ENCODE data around the gene PLXDC2.

The PLXDC2 gene

GRCh38 chr10:19933772-19934171 is 117.5 kb downstream of the PLXDC2 start:
- in situ Hi-C loops (cut with MboI; ENCODE audit: low sequenced_read_pairs), result no loop called here

- in situ Hi-C loops (cut with MboI; ENCODE audit: low sequenced_read_pairs), result no loop called here
Measured at GRCh38 chr10:19935176-19935575, 118.9 kb downstream of the PLXDC2 start.

GRCh38 chr10:19936289-19936688 is 120.1 kb downstream of the PLXDC2 start:
- in situ Hi-C loops (cut with MboI; ENCODE audit: low sequenced_read_pairs), result no loop called here

- in situ Hi-C loops (cut with MboI; ENCODE audit: low sequenced_read_pairs), result no loop called here
Measured at GRCh38 chr10:19937989-19938388, 121.8 kb downstream of the PLXDC2 start.

- in situ Hi-C loops (cut with MboI; ENCODE audit: low sequenced_read_pairs), result no loop called here
Measured at GRCh38 chr10:19941206-19941880, 125.1 kb downstream of the PLXDC2 start.

GRCh38 chr10:19944911-19945663 is 128.9 kb downstream of the PLXDC2 start:
- in situ Hi-C loops (cut with MboI; ENCODE audit: low sequenced_read_pairs), result no loop called here

GRCh38 chr10:19946245-19946644 is 130.0 kb downstream of the PLXDC2 start:
- in situ Hi-C loops (cut with MboI; ENCODE audit: low sequenced_read_pairs), result no loop called here

GRCh38 chr10:19946791-19947190 is 130.6 kb downstream of the PLXDC2 start:
- in situ Hi-C loops (cut with MboI; ENCODE audit: low sequenced_read_pairs), result no loop called here

GRCh38 chr10:19947215-19947614 is 131.0 kb downstream of the PLXDC2 start:
- in situ Hi-C loops (cut with MboI; ENCODE audit: low sequenced_read_pairs), result no loop called here

GRCh38 chr10:19947656-19948055 is 131.4 kb downstream of the PLXDC2 start:
- in situ Hi-C loops (cut with MboI; ENCODE audit: low sequenced_read_pairs), result no loop called here

- in situ Hi-C loops (cut with MboI; ENCODE audit: low sequenced_read_pairs), result no loop called here
Measured at GRCh38 chr10:19952224-19953010, 136.2 kb downstream of the PLXDC2 start.

- in situ Hi-C loops (cut with MboI; ENCODE audit: low sequenced_read_pairs), result no loop called here
Measured at GRCh38 chr10:19954601-19955000, 138.4 kb downstream of the PLXDC2 start.

- in situ Hi-C loops (cut with MboI; ENCODE audit: low sequenced_read_pairs), result no loop called here
Measured at GRCh38 chr10:19956516-19957032, 140.3 kb downstream of the PLXDC2 start.

GRCh38 chr10:19958787-19959186 is 142.6 kb downstream of the PLXDC2 start:
- in situ Hi-C loops (cut with MboI; ENCODE audit: low sequenced_read_pairs), result no loop called here

- in situ Hi-C loops (cut with MboI; ENCODE audit: low sequenced_read_pairs), result no loop called here
Measured at GRCh38 chr10:19961076-19962053, 145.1 kb downstream of the PLXDC2 start.

- in situ Hi-C loops (cut with MboI; ENCODE audit: low sequenced_read_pairs), result no loop called here
Measured at GRCh38 chr10:19964625-19965024, 148.4 kb downstream of the PLXDC2 start.

- in situ Hi-C loops (cut with MboI; ENCODE audit: low sequenced_read_pairs), result no loop called here
Measured at GRCh38 chr10:19966751-19967150, 150.5 kb downstream of the PLXDC2 start.

- in situ Hi-C loops (cut with MboI; ENCODE audit: low sequenced_read_pairs), result no loop called here
Measured at GRCh38 chr10:19967981-19968380, 151.7 kb downstream of the PLXDC2 start.

GRCh38 chr10:19968745-19969144 is 152.5 kb downstream of the PLXDC2 start:
- in situ Hi-C loops (cut with MboI; ENCODE audit: low sequenced_read_pairs), result no loop called here

GRCh38 chr10:19970256-19970655 is 154.0 kb downstream of the PLXDC2 start:
- in situ Hi-C loops (cut with MboI; ENCODE audit: low sequenced_read_pairs), result no loop called here

All from HL-60/S4 treated with retinoic acid at 250 ng/mL for 4 days and 3 days (cell line).